IPS-NIHi11 (cell line): Measurements from ENCODE around the gene FBXO10.
"Not testable (repeated sequence)": the region's sequence is repeated elsewhere in the genome, so short reads cannot be mapped to it uniquely, and the experiment has no call there.

Experiments used
- DNase-seq: peaks from one replicate; pipeline ENCODE4 v3.0.0; 2012; ENCODE audit warnings: mixed read lengths, low spot score

Gene FBXO10

DNA sequence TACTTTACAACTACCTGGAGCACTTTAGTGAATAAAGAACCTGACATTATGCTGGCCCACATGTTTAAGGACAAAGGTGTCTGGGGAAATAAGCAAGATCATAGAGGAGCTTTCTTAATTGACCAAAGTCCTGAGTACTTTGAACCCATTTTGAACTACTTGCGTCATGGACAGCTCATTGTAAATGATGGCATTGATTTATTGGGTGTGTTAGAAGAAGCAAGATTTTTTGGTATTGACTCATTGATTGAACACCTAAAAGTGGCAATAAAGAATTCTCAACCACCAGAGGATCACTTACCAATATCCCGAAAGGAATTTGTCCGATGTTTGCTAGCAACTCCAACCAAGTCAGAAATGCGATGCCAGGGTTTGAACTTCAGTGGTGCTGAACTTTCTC lies 98.7 kb downstream of the FBXO10 start:
- not testable (repeated sequence) for DNase-seq

DNA sequence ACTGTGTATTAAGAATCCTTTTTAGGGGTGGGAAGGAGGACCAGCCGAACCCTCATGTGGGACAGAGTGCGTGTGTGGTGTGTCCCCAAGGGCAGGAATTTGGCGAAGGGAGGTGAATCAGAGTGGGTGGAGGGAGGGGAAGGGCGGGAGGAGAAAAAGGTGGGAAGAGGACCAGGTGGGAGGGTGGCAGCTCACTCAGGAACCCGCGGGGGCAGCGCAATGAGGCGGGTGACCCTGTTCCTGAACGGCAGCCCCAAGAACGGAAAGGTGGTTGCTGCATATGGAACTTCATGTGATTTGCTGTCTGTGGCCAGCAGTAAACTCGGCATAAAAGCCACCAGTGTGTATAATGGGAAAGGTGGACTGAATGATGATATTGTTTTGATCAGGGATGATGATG lies 99.2 kb downstream of the FBXO10 start:
- no peak for DNase-seq

DNA sequence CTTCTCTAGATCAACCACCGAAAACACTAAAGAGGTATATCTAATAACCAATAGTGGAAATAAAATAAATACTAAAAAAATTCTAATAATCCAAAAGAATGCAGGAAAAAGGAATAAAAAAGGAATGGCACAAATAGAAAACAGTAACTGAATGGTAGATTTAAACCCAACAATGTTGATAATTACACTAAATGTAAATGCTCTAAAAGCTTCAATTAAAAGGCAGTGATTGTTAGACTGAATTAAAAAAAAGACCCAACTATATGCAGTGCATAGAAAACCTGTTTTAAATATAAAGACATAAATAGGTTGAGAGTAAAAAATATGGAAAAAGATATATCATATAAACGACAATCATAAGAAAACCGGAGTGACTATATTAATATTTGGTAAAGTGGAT lies 101.7 kb downstream of the FBXO10 start:
- DNase-seq, result no peak

DNA sequence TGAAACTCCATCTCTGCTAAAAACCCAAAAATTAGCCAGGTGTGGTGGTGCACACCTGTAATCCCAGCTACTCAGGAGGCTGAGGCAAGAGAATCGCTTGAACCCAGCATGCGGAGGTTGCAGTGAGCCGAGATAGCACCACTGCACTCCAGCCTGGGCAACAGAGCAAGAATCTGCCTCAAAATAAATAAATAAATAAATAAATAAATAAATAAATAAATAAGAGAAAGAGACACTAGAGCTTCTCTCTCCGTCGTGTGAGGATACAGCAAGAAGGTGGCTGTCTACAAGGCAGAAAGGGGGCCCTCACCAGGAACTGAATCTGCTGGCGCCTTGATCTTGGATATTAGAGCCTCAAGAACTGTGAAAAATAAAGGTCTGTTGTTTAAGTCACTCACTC lies 102.2 kb downstream of the FBXO10 start:
- DNase-seq, result not testable (repeated sequence)

DNA sequence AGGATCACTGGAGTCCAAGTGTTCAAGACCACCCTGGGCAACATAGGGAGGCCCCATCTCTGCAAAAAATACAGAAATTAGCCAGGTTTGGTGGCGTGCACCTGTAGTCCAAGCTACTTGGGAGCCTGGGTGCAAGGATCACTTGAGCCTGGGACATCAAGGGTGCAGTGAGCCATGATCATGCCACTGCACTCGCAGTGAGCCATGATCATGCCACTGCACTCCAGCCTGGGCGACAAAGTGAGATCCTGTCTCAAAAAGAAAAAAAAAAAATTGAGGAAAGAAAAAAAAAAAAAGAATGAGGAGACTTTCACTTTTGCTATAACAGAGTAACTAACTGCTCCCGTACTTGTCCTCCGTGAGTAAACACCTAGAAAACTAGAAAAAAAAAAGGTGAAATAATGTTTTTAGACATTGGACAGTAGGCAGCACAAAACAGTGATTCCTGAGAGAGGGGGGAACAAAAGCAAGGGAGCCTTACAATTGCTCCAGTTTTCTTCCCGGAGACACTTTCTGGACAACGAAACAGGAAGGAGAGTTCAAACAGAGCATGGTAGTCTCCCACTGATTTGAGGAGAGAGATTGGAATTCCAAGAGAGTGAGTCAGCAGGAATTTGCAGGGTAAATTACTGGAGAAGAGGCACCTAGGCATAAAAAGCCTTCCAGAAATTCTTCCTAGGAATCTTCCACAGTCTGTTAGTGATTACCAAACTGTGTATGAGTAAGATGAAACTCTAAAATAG lies 104.1 kb downstream of the FBXO10 start:
- DNase-seq, result peak; percentile 61

DNA sequence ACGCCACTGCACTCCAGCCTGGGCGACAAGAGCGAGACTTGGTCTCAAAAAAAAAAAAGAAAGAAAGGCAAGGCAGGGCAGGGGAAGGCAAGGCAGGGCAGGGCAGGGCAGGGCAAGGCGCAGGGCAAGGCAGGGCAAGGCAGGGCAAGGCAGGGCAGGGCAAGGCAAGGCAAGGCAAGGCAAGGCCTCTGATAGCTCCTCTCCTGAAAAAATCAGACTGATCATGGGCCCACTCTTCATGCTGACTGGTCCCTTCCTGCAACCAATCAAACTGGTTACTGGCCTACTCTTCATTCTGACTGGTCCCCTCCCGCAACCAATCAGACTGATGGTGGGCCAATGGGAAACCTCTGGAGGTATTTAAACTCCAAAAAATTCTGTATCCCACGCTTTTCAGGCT lies 107.6 kb downstream of the FBXO10 start:
- DNase-seq, result no peak

DNA sequence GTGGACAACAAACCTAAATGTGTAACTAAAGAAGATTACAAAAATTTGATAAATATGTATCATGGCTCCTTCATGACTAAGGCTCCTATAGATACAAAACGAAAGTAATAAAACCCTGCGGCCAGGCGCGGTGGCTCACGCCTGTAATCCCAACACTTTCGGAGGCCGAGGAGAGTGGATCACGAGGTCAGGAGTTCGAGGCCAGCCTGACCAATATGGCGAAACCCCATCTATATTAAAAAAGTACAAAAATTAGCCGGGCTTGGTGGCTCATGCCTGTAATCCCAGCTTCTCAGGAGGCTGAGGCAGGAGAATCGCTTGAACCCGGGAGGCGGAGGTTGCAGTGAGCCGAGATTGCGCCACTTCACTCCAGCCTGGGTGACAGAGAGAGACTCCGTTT lies 108.7 kb downstream of the FBXO10 start:
- not testable (repeated sequence) for DNase-seq

DNA sequence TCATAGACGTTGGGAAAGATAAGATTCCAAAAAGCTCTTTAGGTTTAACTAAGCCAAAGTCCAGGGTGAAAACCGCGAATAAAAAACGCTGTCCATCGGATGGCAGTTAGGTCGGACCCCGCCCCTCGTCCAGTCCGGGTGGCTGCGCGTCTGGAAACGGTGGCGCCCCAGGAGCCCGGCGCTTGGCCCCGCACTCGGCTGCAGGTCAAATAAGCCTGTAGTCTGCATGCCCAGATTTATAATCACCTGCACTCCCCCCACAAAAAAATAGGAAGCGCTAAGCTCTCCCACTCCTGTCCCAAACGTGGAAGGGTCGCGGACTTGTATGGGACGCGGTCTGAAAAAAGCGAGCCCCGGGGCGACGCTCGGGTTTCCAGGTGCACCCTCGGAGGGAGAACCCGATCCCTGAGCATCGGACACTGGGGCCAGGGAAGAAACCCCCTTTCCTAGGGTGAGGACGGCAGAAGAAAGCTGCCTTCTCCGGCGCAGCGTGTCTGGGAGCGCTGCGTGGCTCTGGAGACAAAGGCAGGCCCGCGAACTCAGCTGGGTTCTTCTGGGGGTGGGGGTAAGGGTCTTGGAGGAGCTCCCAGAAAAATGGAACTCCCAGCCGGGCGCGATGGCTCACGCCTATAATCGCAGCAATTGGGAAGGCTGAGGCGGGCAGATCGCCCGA lies 110.0 kb downstream of the FBXO10 start:
- peak; percentile 45 for DNase-seq

DNA sequence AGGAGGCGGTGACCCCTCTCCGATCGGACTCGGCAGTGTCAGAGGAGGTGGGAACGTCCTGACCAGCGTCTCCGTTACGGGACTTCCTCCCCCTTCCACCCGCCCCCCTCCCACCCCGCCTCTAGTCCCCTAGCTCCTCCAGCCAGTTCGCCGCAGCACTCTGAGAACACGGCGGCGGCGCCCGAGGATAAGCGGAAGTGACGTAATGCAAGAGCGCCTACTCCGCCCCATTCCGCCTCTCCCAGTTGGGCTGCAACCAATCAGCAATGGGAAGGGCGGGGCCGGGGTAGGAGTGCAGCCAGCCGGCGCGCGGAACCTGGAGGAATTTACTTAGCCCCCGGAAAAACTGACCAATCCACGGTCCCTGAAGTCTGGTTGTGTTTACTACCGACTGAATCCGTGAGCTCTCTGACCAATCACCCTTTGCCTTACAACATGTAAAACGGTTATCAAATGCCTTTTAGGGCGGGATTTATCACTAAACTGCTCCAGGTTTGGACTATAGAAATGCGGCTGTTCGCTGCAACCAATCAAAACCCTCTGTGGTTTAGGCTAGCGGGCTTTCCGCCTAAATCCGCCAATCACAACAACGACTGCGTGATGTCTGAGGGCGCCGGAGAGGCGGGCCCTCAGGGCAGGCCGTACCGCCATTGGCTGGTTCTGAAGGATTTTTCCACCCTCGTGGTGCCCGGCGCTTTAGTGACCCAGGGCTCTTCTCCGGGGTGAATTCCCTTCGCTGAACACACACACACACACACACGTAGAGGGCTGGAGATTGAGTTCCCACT lies 110.7 kb downstream of the FBXO10 start, which contains the start of gene ZBTB5:
Gene ZBTB5 (minus strand): TSS at position 202 of the 788 bp plus-strand sequence. CDS start 22,899 bp downstream, outside the sequence.
- DNase-seq, result peak; percentile 92

DNA sequence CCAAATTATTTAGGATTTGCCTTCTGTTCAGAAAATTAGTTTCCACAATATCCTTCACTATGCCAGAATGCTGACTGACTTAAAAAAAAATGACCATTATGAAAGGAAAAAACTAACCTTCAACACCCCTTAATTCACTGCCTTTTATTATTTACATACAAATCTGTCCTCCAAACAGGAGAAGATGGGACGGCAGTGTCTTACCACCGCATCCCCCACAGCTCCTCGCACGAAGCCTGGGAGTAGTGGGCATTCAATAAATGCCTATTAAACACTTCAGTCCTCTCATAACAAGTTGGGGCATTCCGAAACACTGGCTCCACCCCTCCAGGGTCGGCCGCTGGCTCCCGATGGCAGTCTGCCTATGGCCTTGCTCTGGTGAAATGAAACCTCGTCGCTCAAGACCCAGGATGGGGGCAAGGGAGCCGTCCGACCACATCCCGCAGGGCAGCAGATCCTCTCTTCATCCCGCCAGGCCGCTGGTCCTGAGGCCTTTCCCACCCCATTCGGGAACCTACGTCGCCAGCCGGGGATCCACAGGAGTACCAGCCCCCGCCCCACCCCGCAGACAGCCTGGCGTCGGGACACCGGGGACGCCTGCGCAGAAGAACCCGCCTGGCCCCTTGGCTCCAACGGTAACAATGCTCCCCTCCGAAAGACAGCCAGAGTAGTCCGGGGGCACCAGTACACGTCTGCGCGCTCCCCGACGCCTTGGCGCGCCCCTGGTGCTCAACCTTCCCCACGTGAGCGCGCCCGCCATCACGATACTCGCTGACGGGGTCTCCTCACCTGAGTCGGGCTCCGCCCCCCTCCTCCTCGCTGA lies 111.5 kb downstream of the FBXO10 start:
- DNase-seq, result peak; percentile 88

DNA sequence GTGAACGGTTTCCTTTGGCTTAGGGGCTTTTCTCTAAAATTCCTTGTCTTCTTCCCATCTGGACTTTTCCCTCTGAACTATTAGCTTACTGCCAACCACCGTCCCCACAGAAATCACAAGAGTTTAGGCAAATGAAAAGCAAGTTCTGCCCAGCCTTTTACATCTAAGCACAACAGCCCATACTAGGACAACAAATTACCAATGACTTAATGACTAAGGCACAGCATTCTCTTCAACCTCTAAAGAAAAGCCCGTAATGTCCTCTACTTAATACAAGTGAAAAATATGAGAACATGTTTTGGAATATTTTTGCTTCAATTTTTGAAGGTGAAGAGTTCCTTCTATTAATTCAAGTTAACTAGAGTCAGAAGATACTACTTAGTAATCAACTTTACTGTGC lies 112.2 kb downstream of the FBXO10 start:
- DNase-seq, result no peak
